Peyer's patch (tissue), 4 donors: ENCODE measurements around the gene LRIG1. TPM values are rescaled to one million over a fixed set of nuclear protein-coding genes. Genes with fewer than 3 reads are reported as not detected.

Source experiments
- DNase-seq, 3 donors: peaks; one replicate each; pipeline ENCODE4 v3.0.0-alpha.2; 2017 to 2019
- H3K27ac ChIP-seq, 4 donors: fragments of 200-600 bp; sonication (generic); one replicate each; pipeline ENCODE4 v1.5.1; 2016 to 2019
- H3K27me3 ChIP-seq, 2 donors: fragments of 200-600 bp; sonication (generic); one replicate each; pipeline ENCODE4 v1.5.1; 2019
- H3K36me3 ChIP-seq, 3 donors: fragments of 200-600 bp; sonication (generic); one replicate each; pipeline ENCODE4 v1.5.1; 2016 to 2019
- H3K4me1 ChIP-seq, 4 donors: fragments of 200-600 bp; sonication (generic); one replicate each; pipeline ENCODE4 v1.5.1; 2016 to 2019
- H3K4me3 ChIP-seq, 4 donors: fragments of 200-600 bp; sonication (generic); 1 replicate in 3 of 4; 2 replicates in 1 of 4; pipeline ENCODE4 v1.5.1; 2016 to 2019; ENCODE audit warnings: mild to moderate bottlenecking in 1 of 4
- H3K9me3 ChIP-seq, 4 donors: fragments of 200-600 bp; sonication (generic); one replicate each; pipeline ENCODE4 v1.5.1; 2016 to 2019; ENCODE audit warnings: mild to moderate bottlenecking in 1 of 4
- CTCF ChIP-seq, 6 experiments: fragments of 450-650 bp in 4 of 6; fragments of 200-600 bp in 2 of 6; sonication (generic) in 1 of 6; IDR thresholded peaks; one replicate each; pipeline ENCODE4 v1.5.1; 2017 to 2019; ENCODE audit warnings: antibody characterized with exemption in 6 of 6, mild to moderate bottlenecking in 3 of 6, moderate library complexity in 1 of 6
- POLR2A ChIP-seq, 2 donors: fragments of 450-650 bp; IDR thresholded peaks; one replicate each; pipeline ENCODE4 v1.5.1; 2017; ENCODE audit warnings: antibody characterized with exemption in 2 of 2, mild to moderate bottlenecking in 2 of 2, moderate library complexity in 2 of 2
- total RNA-seq, 4 donors: library from RNA; depleted of rRNA; stranded (reverse); fragments of >200 nt; gene quantifications; one replicate each; pipeline ENCODE4 v1.1.0, GENCODE V29; 2016

Gene LRIG1
- total RNA-seq, 4 donors from 2014 or later: 28.5 to 65.2 (median 59.2) TPM

- H3K27me3 ChIP-seq: no peaks in the 10 kb centered on the region
- no peak overlapping the region for H3K4me3 ChIP-seq
- H3K36me3 ChIP-seq: peaks cover 0 to 4% (median 0%) of the 10 kb centered on the region in 3 donors
- no peaks in the 10 kb centered on the region for H3K4me1 ChIP-seq
- DNase-seq: no peak
- H3K27ac ChIP-seq: no peak overlapping the region
- TF ChIP-seq POLR2A (IDR thresholded peaks at IDR 0.05): no peak
- no peak for TF ChIP-seq CTCF (IDR thresholded peaks at IDR 0.05)
- H3K9me3 ChIP-seq: no peaks in the 10 kb centered on the region
Measured at GRCh38 chr3:66366747-66367146, 134.1 kb downstream of the LRIG1 start.

GRCh38 chr3:66365080-66365479 lies 135.7 kb downstream of the LRIG1 start:
- TF ChIP-seq CTCF (IDR thresholded peaks at IDR 0.05) (no peak), POLR2A (IDR thresholded peaks at IDR 0.05) (no peak)
- H3K36me3 ChIP-seq: no peaks in the 10 kb centered on the region
- no peak for DNase-seq
- H3K27me3 ChIP-seq: no peaks in the 10 kb centered on the region
- no peaks in the 10 kb centered on the region for H3K4me1 ChIP-seq
- H3K27ac ChIP-seq: no peak overlapping the region
- H3K9me3 ChIP-seq: no peaks in the 10 kb centered on the region
- no peak overlapping the region for H3K4me3 ChIP-seq

GRCh38 chr3:66363148-66363547 lies 137.7 kb downstream of the LRIG1 start:
- H3K36me3 ChIP-seq: no peaks in the 10 kb centered on the region
- no peaks in the 10 kb centered on the region for H3K4me1 ChIP-seq
- no peak overlapping the region for H3K4me3 ChIP-seq
- TF ChIP-seq POLR2A (IDR thresholded peaks at IDR 0.05) (no peak), CTCF (IDR thresholded peaks at IDR 0.05) (no peak)
- DNase-seq: no peak
- no peaks in the 10 kb centered on the region for H3K27me3 ChIP-seq
- no peak overlapping the region for H3K27ac ChIP-seq
- H3K9me3 ChIP-seq: no peaks in the 10 kb centered on the region

- no peaks in the 10 kb centered on the region for H3K4me1 ChIP-seq
- H3K9me3 ChIP-seq: no peaks in the 10 kb centered on the region
- no peak for DNase-seq
- no peak overlapping the region for H3K4me3 ChIP-seq
- TF ChIP-seq CTCF (IDR thresholded peaks at IDR 0.05) (no peak), POLR2A (IDR thresholded peaks at IDR 0.05) (no peak)
- no peaks in the 10 kb centered on the region for H3K36me3 ChIP-seq
- no peak overlapping the region for H3K27ac ChIP-seq
- no peaks in the 10 kb centered on the region for H3K27me3 ChIP-seq
Measured at GRCh38 chr3:66362541-66362941, 138.3 kb downstream of the LRIG1 start.

- Histone ChIP-seq H3K4me3 (no peak overlapping the region), H3K27ac (no peak overlapping the region), H3K36me3 (no peaks in the 10 kb centered on the region), H3K27me3 (no peaks in the 10 kb centered on the region), H3K4me1 (no peaks in the 10 kb centered on the region), H3K9me3 (no peaks in the 10 kb centered on the region)
- DNase-seq: no peak
- no peak for TF ChIP-seq CTCF (IDR thresholded peaks at IDR 0.05)
- no peak for TF ChIP-seq POLR2A (IDR thresholded peaks at IDR 0.05)
Measured at GRCh38 chr3:66361356-66361755, 139.5 kb downstream of the LRIG1 start.

GRCh38 chr3:66355997-66356396 lies 144.8 kb downstream of the LRIG1 start:
- no peak for DNase-seq
- TF ChIP-seq CTCF (IDR thresholded peaks at IDR 0.05) (no peak), POLR2A (IDR thresholded peaks at IDR 0.05) (no peak)
- Histone ChIP-seq H3K9me3 (no peaks in the 10 kb centered on the region), H3K27me3 (no peaks in the 10 kb centered on the region), H3K4me1 (no peaks in the 10 kb centered on the region), H3K27ac (no peak overlapping the region), H3K4me3 (no peak overlapping the region), H3K36me3 (no peaks in the 10 kb centered on the region)
